ENCODE results near the gene TLX1.

TLX1 gene

DNA sequence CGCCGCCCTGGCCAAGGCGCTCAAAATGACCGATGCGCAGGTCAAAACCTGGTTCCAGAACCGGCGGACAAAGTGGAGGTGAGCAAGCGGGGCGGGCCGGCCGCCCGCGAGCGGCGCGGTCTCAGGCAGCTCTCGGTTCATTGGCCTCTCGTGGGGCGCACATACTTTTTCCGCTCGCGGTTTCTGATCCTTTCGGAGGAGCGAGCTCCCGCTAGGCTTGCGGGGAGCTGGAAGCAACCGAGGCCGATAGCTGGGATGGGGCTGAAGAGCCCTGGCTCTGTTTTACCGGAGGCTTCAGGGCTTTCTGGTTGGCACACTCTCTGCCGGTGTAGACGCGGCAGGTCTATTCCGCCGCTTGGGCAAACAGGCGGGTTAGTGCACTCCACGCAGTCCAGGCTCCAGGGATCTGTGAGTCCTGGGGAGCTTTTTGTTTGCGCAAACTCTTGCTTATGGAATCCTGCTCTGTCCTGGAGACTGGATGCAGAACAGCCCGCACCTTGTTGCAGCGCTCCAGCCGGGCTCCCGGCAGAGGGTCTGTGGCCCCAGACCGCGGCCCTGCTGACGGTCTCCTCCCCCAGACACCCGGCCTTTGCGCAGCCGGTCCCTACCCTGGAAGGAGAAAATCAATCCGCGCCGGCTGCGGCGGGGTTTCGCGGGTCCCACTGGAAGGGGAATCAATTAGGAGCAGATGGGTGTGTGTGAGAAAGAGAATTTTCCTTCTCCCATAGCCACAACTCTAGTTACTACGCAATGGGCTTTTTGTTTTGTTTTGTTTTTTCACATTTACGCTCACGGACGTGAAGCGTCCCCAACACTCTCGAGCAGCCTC, 3.4 kb downstream of the TLX1 start:
- no peak for DNase-seq

GRCh38 chr10:101135141-101136006, 4.3 kb downstream of the TLX1 start:
- DNase-seq, result no peak

DNA sequence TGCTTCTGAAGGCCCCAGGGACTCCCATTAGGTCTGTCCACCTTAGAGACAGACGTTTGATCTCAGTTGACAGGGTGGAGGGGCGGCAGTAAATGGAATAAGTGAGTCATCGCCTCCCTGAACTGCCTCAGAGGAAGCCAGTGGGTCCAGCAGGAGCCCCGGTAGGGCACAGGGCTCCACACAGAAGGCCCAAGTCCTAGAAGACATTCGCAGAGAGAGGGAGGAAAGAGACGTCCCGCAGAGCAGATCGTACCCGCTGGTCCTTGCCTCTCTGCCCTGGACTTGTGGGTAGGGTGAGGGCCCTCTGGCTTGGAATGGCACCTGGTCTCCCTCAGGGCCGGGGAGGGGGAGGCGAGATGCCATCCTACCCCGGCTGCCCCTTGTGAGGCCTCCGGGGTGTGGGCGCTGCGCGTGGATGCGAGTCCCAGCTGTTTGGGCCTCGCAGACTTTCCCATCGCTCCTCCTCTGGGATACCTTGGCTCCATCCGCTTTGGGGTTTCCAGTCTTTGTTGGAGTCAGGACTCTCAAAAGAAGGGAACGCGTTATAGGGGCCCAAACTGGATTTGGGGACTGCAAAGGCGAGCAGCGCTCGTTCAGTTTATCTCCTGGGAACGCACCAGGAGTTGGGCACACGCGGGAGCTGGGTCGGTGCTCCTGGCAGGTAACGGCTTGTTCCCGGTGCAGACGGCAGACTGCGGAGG, 5.1 kb downstream of the TLX1 start:
- no peak for DNase-seq

- no peak for DNase-seq
These were observed 5.6 kb downstream of the TLX1 start for GRCh38 chr10:101136708-101137121.

- DNase-seq, result no peak
These were observed 6.2 kb downstream of the TLX1 start for GRCh38 chr10:101137271-101137670.

GRCh38 chr10:101138788-101139420, 7.8 kb downstream of the TLX1 start:
- DNase-seq, result no peak

DNA sequence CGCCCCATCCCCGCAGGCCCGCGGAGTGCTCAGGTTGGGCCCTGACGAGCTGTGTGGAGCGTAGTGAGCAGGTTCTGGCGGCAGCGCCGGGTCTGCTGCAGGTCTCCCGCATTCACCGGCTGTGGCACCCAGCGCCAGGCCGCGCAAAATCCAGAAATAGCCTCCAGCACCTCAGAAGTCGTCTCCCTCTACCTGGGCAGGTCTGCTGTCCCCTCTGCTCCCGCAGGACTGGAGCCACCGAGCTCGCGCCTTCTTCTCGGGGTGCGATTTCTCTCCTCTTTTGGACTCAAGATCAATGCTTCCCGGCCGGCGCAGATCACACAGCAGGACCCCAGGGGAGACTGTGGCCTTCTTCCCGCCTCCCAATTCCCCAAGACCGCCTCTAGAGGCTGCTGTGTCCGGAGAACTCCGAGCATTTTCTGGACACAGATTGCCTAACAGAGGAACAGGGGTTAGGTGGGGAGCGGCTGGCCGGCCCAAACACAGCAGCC, 8.4 kb downstream of the TLX1 start:
- DNase-seq, result peak; percentile 53

DNA sequence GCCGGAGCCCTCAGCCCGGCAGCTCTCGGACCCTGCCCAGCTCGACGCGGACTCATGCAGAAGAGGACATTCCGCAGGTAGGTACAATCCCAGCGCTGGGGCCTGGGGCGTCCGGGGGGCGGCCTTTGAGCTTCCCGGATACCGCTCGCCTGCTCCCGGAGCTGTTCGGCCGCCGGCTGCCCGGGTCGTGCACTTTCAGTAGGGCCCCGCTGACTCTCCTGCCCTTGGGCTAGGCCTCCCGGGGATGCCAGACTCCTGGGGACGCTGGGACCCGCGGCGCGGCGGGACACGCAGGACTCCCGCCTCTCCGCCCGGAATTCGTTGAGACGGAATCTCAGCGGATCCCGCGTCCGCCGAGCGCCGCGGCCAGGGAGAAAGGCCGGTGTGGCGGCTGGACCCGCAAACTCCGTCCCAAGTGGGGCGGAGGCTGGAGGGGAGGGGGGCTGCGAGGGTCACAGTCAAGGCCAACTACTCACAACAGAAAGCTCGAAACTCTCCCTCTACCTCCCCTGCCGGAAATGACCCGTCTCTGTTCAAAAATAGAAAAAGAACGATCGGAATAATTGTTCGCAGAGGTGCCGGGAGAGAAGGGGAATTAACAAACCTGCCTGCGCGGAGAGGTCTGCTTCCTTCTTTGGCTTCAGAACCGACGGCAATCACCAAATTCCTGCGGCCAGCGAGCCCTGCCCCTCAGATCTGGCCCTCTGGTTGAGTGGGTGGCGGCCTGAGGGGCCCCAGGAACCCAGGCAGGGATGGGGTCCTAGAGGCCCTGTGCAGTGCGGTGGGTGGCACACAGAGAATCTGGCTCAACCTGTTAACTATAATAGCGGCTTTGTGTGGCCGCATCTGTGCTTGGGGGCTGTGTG, 9.2 kb downstream of the TLX1 start:
- no peak for DNase-seq

DNA sequence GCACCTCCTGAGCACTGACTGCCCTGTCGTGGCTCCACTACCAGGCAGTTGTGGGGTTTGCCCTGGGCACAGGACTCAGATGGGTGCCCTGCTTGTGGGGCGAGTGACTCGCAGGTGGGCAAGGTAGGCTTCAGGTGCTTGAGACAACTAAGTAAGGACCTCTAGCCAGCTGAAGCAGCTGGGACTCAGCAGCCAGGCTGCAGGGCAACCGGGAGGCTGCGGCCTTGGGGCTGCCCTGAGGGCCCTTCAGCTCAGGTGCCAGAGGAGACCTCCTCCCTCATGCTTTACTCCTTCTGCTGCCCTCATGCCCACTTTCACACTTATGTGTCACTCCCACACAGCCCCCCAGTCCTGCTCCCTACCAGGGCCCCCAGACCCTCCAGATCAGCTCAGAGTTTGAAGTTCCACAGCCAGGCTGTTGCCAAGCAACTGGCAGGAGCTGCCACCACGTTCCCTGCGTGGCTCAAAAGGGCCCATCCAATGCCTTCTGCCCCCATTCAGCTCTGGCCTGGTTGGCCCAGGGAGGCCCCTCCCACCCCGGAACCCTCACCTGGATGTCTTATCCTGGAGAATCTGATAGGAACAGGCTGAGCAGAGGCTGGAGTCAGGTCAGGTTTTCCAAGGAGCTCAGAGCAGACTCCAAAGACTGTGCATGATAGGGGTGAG, 10.0 kb downstream of the TLX1 start:
- DNase-seq, result no peak

GRCh38 chr10:101141616-101142532, 10.8 kb downstream of the TLX1 start:
- DNase-seq, result peak; percentile 75

GRCh38 chr10:101142533-101143344, 11.6 kb downstream of the TLX1 start:
- DNase-seq, result no peak

GRCh38 chr10:101143345-101143630, 12.2 kb downstream of the TLX1 start:
- DNase-seq, result peak; percentile 31

GRCh38 chr10:101144053-101144452, 13.0 kb downstream of the TLX1 start:
- DNase-seq, result no peak

- no peak for DNase-seq
These were observed 14.0 kb downstream of the TLX1 start for GRCh38 chr10:101145145-101145544.

DNA sequence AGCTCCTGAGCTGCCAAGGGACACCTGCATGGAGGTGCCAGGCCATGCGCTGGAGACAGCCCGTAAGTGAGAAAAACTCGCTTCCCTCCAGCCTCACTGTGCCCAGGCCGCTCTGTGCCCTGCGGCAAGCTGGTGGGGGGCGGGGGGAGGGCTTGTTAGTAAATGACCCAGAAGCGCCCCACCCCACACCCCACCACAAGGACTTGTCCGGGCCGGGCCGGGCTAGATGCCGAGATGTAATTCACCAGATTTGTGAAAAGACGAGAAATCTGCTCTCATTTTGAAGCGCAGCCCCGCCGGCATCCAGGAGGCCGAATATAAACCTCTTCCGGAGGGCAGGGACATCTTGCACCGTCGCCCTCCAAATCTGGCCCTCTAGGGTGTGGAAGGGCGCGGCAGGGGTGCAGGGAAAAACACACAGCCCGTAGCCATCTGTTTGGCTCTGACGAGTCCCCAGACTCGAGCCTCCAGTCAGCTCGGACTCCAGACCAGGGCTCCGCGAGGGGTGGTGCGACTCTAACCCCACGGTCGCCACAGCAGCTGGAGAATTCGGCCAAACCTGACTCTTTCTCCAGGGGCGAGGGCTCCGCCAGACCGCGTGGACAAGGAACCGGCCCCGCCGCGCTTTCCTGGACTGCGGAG, 14.8 kb downstream of the TLX1 start:
- DNase-seq, result no peak

GRCh38 chr10:101146392-101147251, 15.5 kb downstream of the TLX1 start:
- no peak for DNase-seq

GRCh38 chr10:101151395-101151794, 20.3 kb downstream of the TLX1 start:
- DNase-seq, result no peak

- DNase-seq, result no peak
These were observed 21.2 kb downstream of the TLX1 start for GRCh38 chr10:101152316-101152715.

Data from HCEC 1CT (cell line).